H1 (cell line): Measurements from ENCODE around the gene HES3. TPM values are rescaled to one million over a fixed set of nuclear protein-coding genes. Genes with fewer than 3 reads are reported as not detected.

Experiments
- EGR1 ChIP-seq: IDR thresholded peaks from 2 replicates; pipeline ENCODE4 v1.6.1; 2011; ENCODE audit warnings: low read depth, low read length, borderline replicate concordance
- polyA plus RNA-seq, 7 experiments: library from polyadenylated mRNA; depleted of rRNA in 3 of 7; stranded (reverse) in 5 of 7; unstranded in 2 of 7; fragments of >200 nt in 5 of 7; fragments of 200-250 nt in 2 of 7; gene quantifications; 1 replicate in 5 of 7; 2 replicates in 1 of 7; 4 replicates in 1 of 7; pipeline versions ENCODE4 v1.2.1 to v1.2.3, GENCODE V29; 2011 to 2013; ENCODE audit warnings: missing spikeins in 2 of 7, mixed read lengths in 2 of 7
- total RNA-seq: library from RNA; stranded (reverse); fragmentation: NEBNext Ultra II Directional; extraction: Animal tissue kit (Norgen Biotek cat#: 25700); gene quantifications from 2 replicates; pipeline ENCODE4 v1.2.1, GENCODE V29; 2021

HES3 gene
- total and polyA plus RNA-seq, 2 of the 8 experiments (the other 6 are each of a cell fraction or from before 2014, with no cell fraction given), result 38.8 to 54.3 TPM

DNA sequence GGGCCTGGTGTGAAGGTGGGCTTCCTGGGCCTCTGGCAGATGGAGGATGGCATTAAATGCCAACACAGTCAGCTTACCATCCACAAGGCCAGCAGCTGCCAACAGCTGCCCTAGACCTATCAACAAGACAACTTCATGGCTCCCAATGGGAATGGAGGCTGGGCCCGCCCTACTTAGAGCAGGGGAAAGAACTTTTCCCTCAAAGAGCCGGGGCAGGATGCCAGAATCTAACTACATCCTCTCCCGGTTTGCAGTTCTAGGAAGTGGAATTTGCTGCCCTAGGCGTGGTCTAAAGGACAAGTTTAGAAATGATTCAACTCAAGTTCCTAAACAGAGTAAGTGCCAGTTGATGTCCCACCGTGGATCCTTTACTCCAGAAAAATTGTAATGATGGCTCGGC lies 21.3 kb upstream of the HES3 start (continued):
- TF ChIP-seq EGR1, result no peak
